Cardiac muscle cell (in vitro differentiated cells and primary cell): ENCODE data around the gene METRN. TPM values are rescaled to one million over a fixed set of nuclear protein-coding genes. Genes with fewer than 3 reads are reported as not detected.
A peak's percentile ranks its signal among the peaks of the same experiment; 100 is the strongest.

Source experiments
- DNase-seq, 2 donors: peaks; one replicate each; pipeline versions ENCODE4 v3.0.0 to v3.0.0-alpha.2; 2010 to 2017; ENCODE audit warnings: low read depth in 1 of 2, low spot score in 1 of 2
- H3K27ac ChIP-seq: fragments of 200-600 bp; sonication (generic); 2 replicates; pipeline ENCODE4 v1.5.1; 2016
- H3K27me3 ChIP-seq: fragments of 200-600 bp; sonication (generic); 2 replicates; pipeline ENCODE4 v1.6.0; 2016; ENCODE audit warnings: control low read depth
- H3K36me3 ChIP-seq: fragments of 200-600 bp; sonication (generic); 2 replicates; pipeline ENCODE4 v1.5.1; 2016; ENCODE audit warnings: control low read depth
- H3K4me1 ChIP-seq: fragments of 200-600 bp; sonication (generic); 2 replicates; pipeline ENCODE4 v1.8.1; 2017; ENCODE audit warnings: low read depth, mild to moderate bottlenecking, mixed run types
- H3K4me3 ChIP-seq: fragments of 200-600 bp; sonication (generic); 2 replicates; pipeline ENCODE4 v1.5.1; 2016; ENCODE audit warnings: mild to moderate bottlenecking
- H3K9me3 ChIP-seq: fragments of 200-600 bp; sonication (generic); 2 replicates; pipeline ENCODE4 v1.5.1; 2017; ENCODE audit warnings: low read depth, mild to moderate bottlenecking, control low read depth
- CTCF ChIP-seq: IDR thresholded peaks from 2 replicates; pipeline ENCODE4 v1.5.1; 2012; ENCODE audit warnings: low read depth, mild to moderate bottlenecking, low read length
- polyA plus RNA-seq: library from polyadenylated mRNA; unstranded; fragments of >200 nt; fragmentation: Nextera tagmentation; extraction: Ambion mirVana; gene quantifications from 2 replicates; pipeline ENCODE4 v1.2.1, GENCODE V29; 2016
- total RNA-seq: library from RNA; depleted of rRNA; stranded (reverse); fragments of >200 nt; gene quantifications from 2 replicates; pipeline ENCODE4 v1.2.3, GENCODE V29; 2016

The METRN gene
- total RNA-seq (93.9 and 186 TPM in 2 replicates), polyA plus RNA-seq (299 and 330 TPM in 2 replicates)

- no peak for TF ChIP-seq CTCF
- DNase-seq = peak; percentile 93 to 96
- Histone ChIP-seq H3K27ac (no peak within 1 kb of the TSS), H3K4me1 (peaks cover 27% of the 10 kb centered on the region), H3K4me3 (peak within 1 kb of the TSS; percentile 62), H3K27me3 (no peaks in the 10 kb centered on the region), H3K36me3 (no peaks in the 10 kb centered on the region), H3K9me3 (no peaks in the 10 kb centered on the region)
Measured at GRCh38 chr16:714558-715476, at the start of gene METRN. Gene METRN (plus strand): TSS chr16:715118. CDS start chr16:715290, 172 bp downstream.

GRCh38 chr16:666572-666971 lies 48.3 kb upstream of the METRN start:
- H3K27me3 ChIP-seq = no peaks in the 10 kb centered on the region
- no peak overlapping the region for H3K4me3 ChIP-seq
- no peak for TF ChIP-seq CTCF
- H3K4me1 ChIP-seq = no peaks in the 10 kb centered on the region
- H3K36me3 ChIP-seq = peaks cover 22% of the 10 kb centered on the region
- no peaks in the 10 kb centered on the region for H3K9me3 ChIP-seq
- H3K27ac ChIP-seq = no peak overlapping the region
- no peak for DNase-seq

- no peak for TF ChIP-seq CTCF
- Histone ChIP-seq H3K4me1 (no peaks in the 10 kb centered on the region), H3K4me3 (no peak overlapping the region), H3K27ac (no peak overlapping the region), H3K9me3 (no peaks in the 10 kb centered on the region), H3K36me3 (peaks cover 27% of the 10 kb centered on the region), H3K27me3 (no peaks in the 10 kb centered on the region)
- no peak for DNase-seq
Measured at GRCh38 chr16:667113-667779, 47.7 kb upstream of the METRN start.

- Histone ChIP-seq H3K27ac (peak within 1 kb of the TSS; percentile 44), H3K27me3 (no peaks in the 10 kb centered on the region), H3K36me3 (peaks cover 34% of the 10 kb centered on the region), H3K4me3 (peak within 1 kb of the TSS; percentile 85), H3K9me3 (no peaks in the 10 kb centered on the region), H3K4me1 (no peaks in the 10 kb centered on the region)
- peak; percentile 94 to 96 for DNase-seq
- peak; percentile 67 for TF ChIP-seq CTCF
Measured at GRCh38 chr16:667780-668518, 47.0 kb upstream of the METRN start, which contains the start of gene RHOT2. Gene RHOT2 (plus strand): TSS chr16:668132. CDS start chr16:668200, 68 bp downstream.

- no peak overlapping the region for H3K27ac ChIP-seq
- no peaks in the 10 kb centered on the region for H3K4me1 ChIP-seq
Measured at GRCh38 chr16:668519-669171, 46.3 kb upstream of the METRN start.

More at GRCh38 chr16:668519-669171, 46.3 kb upstream of the METRN start:
- DNase-seq = no peak
- TF ChIP-seq CTCF = no peak
- Histone ChIP-seq H3K36me3 (peaks cover 35% of the 10 kb centered on the region), H3K9me3 (no peaks in the 10 kb centered on the region), H3K27me3 (no peaks in the 10 kb centered on the region), H3K4me3 (peak overlapping the region; percentile 85)
